ENCODE measurements around the gene B4GALT3.

The B4GALT3 gene

DNA sequence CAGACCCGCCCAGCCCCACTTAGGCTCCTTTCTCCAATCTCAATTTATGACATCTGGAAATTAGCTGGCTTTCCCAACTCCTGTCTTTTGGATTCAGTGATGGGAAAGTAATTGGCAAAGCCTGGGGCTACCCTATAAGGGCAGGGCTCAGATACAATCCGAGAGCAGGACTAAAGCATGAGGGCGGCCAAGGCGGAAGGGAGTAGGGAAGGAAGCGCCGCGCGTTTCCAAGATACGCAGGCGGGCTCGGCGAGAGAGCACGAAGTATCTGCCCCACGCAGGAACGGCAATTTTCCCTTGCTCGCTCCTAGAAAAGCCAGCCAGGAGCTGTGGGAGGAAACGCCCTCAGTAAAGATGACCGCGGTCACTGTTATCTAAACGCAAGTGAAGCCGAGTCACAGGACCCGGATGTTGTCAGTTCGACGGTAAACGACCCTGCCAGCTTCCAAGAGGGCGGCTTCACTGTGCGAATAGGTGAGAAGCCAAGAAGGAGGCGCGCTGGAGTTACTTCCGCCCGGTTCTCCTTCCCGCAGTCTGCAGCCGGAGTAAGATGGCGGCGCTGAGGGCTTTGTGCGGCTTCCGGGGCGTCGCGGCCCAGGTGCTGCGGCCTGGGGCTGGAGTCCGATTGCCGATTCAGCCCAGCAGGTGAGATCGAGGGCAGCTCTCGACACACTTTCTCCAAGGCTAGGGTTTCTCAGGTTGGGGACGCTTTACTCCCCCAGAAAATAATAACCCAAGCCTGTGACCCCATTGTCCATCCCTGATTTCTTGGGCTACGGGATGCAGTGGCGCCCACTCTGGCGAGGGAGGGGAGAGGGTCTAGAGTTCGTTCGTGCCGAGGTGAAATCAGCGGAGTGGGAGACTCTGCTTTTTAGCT lies 24.8 kb upstream of the B4GALT3 start, which contains the start of gene NDUFS2:
Gene NDUFS2 (plus strand): TSS at position 532 of the 877 bp plus-strand sequence. CDS start 19 bp downstream, at position 551.
- DNase-seq: peak; percentile 99

DNA sequence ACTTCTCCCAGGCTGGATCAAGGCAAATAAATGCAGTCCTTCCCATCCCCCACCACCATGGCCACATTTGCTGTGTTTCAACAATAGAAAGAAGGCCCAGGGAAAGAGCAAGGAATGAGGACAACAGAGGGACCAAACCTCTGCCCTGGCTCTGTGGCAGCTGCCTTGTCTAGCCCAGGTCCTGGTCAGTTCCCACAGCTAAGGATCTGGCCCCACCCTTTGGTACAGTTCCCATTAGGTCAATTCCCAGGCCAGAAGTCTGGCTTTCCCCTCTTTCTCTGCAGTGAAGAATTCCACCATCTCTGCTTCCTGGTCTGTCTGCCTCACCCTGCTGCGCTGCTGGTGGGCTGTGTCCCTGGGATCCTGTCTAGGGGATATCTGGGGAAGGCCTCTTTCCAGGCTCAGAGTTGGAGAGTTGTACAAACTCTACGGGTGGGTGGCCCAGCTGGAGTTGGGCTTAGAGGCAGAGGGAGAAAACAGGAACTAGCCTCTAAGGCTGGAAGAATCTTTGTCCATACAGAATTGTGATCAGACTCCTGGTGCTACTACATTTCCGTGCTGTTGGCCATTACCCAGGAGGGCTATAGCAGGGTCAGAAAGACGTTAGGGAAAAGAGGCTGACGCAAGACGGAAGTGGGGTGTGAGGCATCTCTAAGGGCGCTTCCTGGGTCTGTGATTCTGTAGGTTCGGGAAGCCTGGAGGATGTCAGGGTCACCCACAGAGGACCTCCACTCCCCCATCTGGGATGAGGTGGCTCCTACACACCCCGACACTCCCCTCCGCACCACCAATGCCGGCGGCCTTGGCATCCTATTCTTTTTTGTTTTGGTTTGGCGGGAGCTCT lies 23.9 kb upstream of the B4GALT3 start:
- DNase-seq: no peak

DNA sequence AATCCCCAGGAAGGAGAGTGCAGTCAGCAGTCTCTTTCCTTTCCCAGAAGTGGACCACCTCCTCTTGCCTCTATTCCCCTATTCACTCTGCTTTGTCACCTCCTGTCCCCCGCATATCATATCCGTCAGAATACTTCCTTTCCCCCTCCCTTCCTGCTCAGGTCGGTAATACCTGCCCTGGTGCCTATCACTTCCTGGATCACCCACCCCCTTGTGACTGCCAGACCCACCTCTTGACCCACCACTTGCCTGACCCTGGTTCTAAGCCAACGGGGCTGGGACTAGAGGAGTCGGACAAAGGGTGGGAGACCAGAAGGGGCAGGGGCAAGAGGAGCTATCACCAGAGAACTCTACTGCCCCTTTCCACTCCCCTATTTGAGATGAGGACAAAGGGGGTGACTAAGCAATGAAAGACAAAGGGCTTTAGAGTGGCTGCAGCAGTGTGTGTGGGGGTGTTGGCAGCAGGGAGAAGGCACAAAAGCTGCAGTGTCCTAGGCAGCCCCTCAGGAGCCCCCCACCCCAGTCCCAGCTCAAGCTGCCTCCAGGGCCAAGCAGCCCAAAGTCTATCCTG lies 23.2 kb upstream of the B4GALT3 start:
- no peak for DNase-seq

DNA sequence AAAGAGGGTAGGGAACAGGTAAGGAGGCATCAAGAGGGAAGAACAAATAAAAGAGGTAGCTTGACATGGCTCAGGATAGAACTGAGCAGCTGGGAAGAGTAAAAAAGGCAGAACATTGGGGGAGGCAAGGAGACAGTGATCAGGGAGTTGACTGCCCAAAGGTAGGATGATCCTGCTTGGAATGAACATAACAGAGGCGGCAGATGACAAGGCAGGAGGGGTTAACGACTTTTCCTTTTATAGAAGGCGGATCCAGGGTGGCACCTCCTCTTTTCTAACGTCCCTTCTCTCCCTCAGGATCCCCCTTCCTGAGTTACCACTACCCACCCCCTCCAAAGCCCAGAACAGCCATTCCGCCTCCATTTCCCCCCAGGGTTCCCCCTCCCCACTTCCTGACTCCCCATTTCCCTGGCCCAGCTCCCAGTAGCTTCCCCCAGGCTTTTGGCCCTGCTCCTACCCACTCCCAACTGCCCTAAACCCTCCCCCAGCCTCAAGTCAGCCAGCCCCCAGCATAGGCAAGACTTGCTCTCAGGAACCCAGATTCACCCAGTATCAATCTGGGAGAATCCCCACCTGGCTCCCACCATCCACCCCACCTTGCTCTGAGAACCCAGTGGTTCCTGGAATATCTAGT lies 22.3 kb upstream of the B4GALT3 start:
- no peak for DNase-seq

DNA sequence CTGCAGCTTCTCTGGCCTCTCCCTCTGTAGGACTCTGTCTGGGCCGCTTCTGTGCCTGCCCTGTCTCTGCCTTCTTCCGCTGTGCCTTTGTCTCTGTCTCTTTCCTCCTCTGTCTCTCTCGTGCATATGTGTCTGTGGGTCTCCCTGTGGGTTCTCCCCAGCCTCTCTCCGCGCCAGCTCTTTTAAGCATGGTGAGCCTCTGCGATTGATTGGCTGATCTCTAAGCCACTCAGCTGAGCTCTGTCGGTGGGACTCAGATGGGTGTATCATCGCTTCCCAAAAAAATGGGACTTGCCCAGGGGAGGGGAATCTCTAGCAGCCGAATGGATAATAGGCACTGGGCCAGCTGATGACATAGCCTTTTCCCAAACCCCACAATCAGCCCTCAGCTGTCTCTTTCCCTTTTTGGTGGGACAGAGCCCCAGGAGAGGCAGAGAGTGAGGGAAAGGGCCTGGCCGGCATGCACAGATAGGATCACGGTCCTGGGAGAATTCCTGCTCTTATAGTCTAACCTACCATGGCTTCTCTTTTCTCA lies 21.7 kb upstream of the B4GALT3 start, which contains the start of gene ADAMTS4:
Gene ADAMTS4 (minus strand): TSS at position 158 of the 535 bp plus-strand sequence. CDS start 427 bp downstream, outside the sequence.
- no peak for DNase-seq

DNA sequence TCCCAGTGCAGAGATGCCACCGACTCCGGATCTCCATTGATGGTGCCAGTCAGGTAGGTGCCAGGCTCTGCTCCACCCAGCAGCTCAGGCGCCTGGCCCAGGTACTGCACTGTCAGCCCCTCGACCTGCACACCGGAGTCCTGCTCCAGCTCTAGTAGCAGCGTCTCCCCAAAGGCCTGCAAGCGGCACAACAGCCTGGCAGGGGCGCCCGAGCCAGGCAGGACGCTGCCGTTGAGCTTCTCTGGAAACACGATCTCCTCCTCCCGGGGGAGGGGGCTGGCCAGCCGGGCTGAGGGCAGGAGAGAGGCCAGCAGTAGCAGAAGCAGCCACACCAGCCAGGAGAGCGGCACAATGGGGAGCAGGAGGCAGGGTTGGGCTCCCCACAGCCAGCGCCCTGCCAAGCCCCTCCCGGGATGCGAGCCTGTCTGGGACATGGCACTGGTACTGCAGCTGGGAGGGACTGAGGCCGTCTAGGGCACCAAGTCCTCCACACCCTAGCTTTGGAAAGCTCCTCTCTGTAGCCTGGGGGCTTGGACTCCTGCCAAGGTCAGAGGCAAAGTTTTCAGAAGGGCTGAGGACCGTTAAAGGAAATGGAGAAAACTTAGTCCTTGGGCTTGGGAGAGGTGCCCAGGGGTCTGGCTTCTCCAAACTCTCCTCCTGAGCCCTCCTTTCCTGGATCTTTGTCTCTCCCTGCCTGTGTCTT lies 21.0 kb upstream of the B4GALT3 start:
- DNase-seq: no peak

DNA sequence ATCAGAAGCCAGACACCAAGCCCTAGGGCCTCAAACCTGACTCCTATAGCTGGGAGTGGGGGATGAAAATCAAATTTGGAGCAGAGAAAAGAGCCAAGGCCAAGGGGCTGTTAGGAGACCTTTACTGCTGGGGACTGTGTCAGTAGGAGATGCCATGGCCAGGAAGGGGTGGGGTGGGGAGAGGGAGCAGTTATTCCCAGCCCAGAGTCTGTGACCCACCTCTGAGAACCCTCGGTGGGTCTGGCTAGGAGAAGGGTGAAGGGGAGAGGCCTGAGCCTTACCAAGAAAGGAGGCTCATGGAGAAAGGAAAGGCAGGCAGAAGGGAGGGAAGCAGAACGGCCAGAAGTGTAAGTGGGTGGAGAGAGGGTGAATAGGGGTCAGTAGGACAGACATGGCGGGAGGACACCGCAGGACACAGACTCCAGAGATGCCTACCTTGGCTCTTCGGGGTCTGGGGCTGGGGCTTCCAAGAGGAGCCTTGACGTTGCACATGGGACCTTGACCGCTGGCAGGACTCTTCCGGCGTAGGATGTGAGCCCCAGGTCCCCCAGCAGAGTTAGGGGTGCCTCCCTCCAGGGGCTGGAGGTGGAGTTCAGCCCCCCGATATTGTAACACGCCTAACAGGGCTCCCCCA lies 20.4 kb upstream of the B4GALT3 start:
- no peak for DNase-seq

DNA sequence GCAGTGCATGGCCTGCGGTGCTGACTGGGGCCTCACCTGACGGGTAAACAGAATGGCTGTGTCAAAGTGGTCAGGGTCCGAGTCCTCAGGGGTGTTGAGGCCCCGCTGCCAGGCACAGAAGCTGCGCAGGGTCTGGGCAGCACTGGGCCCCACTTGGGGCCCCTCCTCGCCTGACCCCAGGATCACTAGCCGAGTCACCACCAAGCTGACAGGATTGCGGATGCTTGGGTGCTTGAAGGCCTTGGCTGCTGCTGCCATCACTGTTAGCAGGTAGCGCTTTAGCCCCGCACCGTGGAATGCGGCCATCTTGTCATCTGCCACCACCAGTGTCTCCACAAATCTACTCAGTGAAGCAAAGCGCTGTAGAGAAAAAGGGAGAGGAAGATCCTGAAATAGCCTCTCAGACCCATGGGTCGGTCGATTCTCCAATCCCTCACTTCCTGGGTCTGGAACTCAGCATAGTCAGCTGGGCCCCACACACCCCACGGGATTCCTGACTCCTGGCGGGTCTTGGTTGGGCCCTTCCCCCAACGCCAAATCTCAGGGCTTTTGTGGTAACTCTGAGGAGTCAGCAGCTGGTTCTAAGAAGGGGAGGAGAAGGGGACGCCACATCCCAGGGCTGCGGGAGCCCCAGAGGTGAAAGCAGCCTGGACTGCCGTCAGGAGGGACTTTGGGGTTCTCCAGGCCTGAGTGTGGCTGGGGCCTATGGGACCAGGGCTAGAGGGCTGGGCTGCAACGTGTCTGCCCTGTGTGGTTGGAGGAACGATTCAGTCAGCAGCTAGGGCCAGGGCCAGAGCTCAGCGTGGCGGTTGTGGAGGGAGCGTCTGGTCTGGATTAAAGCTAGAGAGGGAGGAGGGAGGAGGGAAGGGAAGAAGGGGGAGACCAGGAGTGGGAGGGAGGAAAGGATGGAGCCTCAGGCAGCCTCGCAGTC lies 19.5 kb upstream of the B4GALT3 start:
- DNase-seq: no peak

DNA sequence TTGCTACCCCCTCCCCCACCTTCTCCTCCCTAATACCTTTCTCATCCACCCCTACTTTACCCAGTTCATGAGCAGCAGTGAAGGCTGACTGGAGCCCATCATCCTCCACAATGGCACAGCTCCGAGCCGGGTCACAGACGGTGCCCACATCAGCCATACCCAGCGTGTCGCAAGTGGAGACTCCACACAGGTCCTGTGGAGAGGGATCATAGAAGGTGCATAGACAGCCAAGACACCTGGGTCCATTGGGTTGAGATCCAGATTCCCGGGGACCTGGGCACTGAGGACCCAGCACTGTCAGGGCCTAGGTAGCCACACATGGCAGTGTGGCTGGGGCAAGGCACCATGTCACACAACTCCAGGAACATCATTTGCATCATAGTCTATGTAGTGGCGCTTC lies 18.8 kb upstream of the B4GALT3 start:
- DNase-seq: no peak

DNA sequence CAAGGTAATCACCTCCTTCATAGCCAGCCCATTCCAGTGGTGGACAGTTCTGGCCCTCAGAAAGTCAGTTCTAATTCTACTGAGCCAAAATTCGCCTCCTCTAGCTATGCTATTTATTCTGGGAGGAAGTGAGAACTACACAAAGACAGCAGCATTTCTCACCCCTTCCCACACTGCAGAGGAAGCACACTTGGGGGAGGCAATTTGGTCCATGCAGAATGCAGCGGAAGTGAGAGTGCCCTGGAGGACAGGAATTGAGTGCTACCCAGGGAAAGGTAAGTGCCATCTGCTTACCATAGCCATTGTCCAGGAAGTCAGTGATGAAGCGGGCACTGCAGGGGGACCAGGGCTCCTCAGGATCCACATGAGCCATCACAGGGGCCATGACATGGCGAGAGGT lies 17.9 kb upstream of the B4GALT3 start:
- no peak for DNase-seq

DNA sequence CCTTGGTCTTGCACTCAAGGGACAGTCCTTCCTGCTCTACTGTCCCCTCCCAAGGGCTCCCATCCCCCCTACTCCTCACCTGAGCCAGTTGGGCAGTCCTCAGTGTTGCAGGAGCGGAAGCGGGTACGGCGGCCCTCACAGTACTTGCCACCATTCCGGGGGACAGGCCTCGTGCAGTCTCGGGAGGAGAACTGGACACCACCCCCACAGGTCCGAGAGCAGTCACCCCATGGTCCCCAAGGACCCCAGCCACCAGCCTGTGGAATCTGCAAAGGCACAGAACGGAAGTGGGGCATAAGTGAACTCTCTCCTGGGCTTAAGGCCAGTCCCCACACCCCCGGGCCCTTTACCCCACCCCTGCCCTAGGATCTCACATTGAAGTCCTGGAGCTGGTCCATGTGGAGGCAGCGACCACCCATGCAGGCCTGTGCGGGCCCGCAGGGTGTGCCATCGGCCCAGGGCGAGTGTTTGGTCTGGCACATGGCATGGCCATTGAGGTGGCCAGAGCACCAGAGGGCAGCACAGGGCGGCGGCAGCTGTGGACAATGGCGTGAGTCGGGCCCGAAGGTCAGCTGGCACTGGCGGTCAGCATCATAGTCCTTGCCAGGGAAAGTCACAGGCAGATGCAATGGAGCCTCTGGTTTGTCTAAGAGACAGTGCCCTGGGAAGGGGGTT lies 16.4 kb upstream of the B4GALT3 start:
- no peak for DNase-seq

DNA sequence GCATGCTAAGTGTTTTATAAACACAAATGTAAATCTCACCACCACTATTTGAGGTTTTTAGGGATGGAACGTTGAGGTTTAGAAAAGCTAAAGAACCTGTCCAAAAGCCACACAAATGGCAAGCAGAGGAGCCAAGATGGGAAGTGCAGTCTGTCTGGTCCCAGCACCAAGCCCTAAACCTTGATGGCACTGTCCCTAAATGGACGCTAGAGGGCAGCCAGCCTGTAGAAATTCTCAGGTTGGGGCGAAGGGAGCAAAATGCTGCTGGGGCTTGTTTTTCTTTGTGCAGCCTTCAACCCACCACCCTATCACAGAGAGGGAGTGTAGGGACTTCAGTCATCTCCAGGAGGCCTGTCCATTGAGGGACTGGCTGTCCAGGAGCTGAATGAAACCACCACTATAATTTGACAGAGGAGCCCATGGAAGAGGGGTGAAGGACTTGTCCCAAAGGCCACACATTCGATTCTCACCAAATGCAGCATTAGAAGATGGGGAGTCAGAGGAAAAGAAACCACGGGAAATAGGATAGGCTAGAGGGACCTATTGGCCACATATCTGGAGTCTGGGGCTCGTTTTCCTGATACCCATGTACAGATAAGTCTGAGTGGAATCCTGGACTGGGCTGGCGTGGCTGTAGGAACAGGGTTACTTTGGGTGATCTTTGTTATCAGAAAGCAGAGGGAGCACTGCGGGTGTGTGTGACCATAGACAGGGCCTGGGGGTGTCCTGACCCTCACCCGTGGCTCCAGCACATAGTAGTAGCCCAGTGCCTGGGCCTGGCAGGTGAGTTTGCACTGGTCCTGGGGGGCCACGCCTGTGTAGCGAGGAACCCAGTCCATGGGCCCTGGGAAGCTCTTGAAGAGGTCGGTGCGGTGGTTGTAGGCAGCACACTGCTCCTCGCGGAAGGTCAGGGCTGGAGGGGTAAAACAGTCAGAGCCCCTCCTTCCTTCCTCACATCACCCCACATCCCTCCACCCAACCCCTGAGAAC lies 15.5 kb upstream of the B4GALT3 start:
- peak; percentile 63 for DNase-seq

DNA sequence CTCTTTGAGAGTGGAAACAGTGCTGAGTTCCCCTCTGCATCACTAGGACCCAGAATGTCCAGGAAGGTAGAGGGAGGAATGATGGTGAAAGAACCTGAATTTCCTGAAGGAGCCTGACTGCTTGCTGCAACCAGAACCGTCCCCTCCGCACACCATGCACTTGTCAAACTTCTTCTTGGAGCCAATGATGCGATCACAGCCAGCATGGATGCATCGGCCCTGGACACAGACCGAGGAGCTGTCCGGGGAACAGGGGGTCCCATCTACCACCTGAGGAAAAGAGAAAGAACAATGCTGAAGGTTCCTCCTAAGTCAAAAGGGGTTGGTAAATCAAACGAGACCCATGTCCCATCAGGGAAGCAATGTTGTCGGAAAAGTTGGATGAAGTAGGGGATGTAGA lies 14.7 kb upstream of the B4GALT3 start:
- DNase-seq: no peak

DNA sequence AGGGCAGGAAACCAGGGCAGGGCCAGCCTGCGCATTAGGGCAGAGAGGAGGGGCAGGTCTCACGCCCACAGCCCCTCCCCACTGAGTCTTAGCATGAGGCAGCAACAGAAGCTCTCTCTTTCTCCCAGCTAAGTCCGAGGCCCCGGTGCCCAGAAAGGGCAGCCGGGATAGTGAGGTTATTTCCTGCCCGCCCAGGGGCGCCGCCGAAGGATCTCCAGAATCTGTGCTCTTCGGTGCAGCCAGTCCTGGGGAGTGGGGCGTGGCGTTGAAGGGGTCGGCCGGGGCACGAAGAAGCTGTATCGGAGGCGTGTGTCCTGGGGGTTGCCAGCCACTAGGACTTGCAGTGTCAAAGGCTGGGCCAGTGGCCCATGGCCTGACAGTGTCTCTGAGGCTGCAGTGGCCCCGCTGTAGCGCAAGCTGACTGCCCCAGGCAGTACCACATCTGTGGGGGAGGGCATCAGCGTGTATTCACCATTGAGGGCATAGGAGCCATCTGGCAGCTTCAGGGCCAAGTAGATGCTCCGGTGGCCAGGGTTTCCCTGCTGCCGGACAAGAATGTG lies 13.7 kb upstream of the B4GALT3 start:
- no peak for DNase-seq

DNA sequence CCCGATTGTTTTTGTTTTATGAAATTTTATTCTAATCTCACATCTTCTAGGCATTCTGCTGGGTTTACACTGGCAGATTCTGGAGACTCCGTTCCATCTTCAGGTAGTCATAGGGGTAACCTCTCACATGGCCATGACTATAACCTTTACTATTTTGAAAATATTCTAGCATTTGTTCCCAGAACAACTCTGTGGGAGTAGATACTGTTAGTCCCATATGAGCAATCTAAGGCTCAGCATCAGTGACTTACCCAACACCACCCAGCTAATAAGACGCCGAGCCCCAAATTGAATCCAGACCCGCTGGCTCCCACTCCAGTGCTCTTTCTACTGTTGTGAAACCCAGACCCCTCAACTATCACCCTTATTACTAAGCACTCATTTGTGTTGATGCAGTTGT lies 11.7 kb upstream of the B4GALT3 start:
- no peak for DNase-seq

DNA sequence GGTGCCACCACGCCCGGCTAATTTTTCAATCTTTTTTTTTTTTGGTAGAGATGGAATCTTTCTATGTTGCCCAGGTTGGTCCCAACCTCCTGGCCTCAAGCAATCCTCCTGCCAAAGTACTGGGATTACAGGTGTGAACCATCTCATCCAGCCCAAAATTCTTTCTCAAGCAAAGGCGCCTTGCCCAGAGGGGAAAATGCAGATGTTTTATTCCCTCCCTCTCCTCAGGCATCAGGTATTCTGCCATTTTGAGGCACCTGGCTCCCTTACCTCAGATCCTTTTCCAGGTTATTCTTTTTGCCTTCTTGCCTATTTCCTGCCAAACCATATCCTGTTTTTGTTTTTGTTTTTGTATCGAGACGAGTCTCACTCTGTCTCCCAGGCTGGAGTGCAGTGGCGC lies 11.1 kb upstream of the B4GALT3 start:
- no peak for DNase-seq

DNA sequence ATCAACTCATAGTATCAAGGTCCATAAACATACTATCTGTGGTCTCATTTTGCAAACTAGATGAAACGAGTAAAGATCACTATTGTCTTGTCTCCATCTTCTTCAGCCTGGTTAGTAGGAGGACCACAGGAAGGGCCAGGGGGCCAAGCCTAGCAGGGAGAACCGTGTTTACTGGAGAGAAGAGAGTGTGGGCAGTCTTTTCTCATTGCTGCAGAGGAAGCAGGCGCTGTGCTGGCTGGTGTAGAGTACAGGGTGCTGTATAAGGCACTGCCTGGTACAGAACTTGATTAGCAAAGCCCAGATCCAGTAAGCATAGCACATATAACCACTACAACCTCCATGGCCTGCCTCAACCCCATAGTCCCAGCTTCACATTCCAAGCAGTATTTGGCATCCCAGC lies 10.0 kb upstream of the B4GALT3 start:
- DNase-seq: no peak

DNA sequence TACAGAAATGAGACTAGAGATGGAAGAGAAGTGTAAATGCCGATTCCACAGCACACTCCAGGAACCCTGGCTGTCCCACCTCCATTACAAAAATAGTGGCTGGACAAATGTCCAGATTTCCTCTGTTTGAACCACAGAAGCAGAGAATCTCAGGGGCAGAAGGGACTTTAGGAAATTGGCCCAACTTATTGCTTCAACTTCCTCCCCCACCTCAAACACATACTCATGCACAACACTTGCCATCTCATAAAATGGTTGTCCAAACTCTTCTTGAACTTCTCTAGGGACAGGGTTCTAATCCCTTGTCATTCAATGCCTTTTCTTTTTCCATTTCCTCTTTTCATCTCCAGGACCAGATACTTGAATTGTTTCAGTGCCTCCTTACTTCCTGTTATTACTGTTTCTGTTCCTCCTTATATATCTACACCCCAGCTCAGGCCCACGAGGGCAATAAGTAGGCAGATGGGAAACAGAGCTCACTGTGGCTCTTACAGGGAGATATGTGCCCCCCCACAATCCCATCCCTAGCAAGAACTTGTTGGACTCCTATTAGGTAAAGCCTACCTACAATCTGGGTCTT lies 8.5 kb upstream of the B4GALT3 start:
- no peak for DNase-seq

Measured in COR-L47 (cell line).